Thyroid gland (tissue), 4 donors: Measurements from ENCODE around the gene FADS6. TPM values are rescaled to one million over a fixed set of nuclear protein-coding genes. Genes with fewer than 3 reads are reported as not detected.

ENCODE experiments used
- DNase-seq, 2 donors: peaks; one replicate each; pipeline ENCODE4 v3.0.0-alpha.2; 2019
- H3K27ac ChIP-seq, 3 donors: fragments of 200-600 bp; sonication (generic); 1 replicate in 2 of 3; 2 replicates in 1 of 3; pipeline ENCODE4 v1.5.1; 2016 to 2019; ENCODE audit warnings: mild to moderate bottlenecking in 1 of 3, moderate library complexity in 1 of 3
- H3K27me3 ChIP-seq: fragments of 200-600 bp; sonication (generic); one replicate; pipeline ENCODE4 v1.5.1; 2019
- H3K36me3 ChIP-seq, 2 donors: fragments of 200-600 bp; sonication (generic); one replicate each; pipeline ENCODE4 v1.5.1; 2016 to 2019
- H3K4me1 ChIP-seq, 2 donors: fragments of 200-600 bp; sonication (generic); one replicate each; pipeline ENCODE4 v1.5.1; 2017 to 2019
- H3K4me3 ChIP-seq, 3 donors: fragments of 200-600 bp; sonication (generic); replicated peaks in 1 of 3; 1 replicate in 2 of 3; 2 replicates in 1 of 3; pipeline ENCODE4 v1.5.1; 2016; ENCODE audit warnings: mild to moderate bottlenecking in 1 of 3
- H3K9me3 ChIP-seq: fragments of 200-600 bp; sonication (generic); one replicate; pipeline ENCODE4 v1.5.1; 2017
- CTCF ChIP-seq, 6 experiments: fragments of 200-600 bp in 3 of 6; fragments of 450-650 bp in 3 of 6; sonication (generic) in 3 of 6; IDR thresholded peaks; one replicate each; pipeline ENCODE4 v1.5.1; 2016 to 2019; ENCODE audit warnings: antibody characterized with exemption in 6 of 6, mild to moderate bottlenecking in 2 of 6, inconsistent platforms in 1 of 6, moderate library complexity in 1 of 6
- POLR2A ChIP-seq, 2 donors: fragments of 450-650 bp; IDR thresholded peaks; one replicate each; pipeline ENCODE4 v1.6.1; 2017; ENCODE audit warnings: antibody characterized with exemption in 2 of 2, mild to moderate bottlenecking in 2 of 2, moderate library complexity in 1 of 2
- WGBS, 2 donors: methylation state at CpG; one replicate each; pipeline ENCODE4 v1.1.5; 2017; 5-methylcytosine and 5-hydroxymethylcytosine counted together
- intact Hi-C: fragments of 100-400 bp; cut with DNase I; formaldehyde crosslinking; loops from one replicate; pipeline ENCODE4 v1.15.1; 2023
- total RNA-seq, 4 donors: library from RNA; depleted of rRNA; stranded (reverse); fragments of >200 nt; gene quantifications; one replicate each; pipeline ENCODE4 v1.2.3, GENCODE V29; 2016

FADS6 gene
- total RNA-seq, 4 donors from 2014 or later, result not detected

DNA sequence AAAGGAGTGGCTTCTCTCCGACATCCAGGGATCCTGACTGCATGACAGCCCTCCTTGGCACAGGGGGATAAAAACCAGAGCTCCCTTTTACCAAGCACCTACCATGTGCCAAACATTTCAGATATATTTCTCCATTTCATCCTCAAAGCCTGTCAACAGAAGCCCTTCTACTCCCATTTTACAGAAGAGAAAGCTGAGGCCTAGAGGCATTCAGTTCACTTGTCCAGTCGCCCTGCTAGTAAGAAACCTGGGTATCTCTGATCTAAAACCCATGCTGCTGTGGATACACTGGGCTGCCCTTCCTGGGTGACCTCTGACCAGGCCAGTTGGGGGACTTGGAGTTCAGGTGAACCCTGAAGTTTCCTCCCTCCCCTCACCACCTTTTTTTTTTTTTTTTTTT, 14.8 kb downstream of the FADS6 start:
- intact Hi-C loops, result no loop called here
- WGBS, 2 donors, result 83 to 91% methylated on average over 2 of the region's 2 CpGs
- TF ChIP-seq POLR2A (IDR thresholded peaks at IDR 0.05) (no peak), CTCF (IDR thresholded peaks at IDR 0.05) (no peak)
- no peaks in the 10 kb centered on the region for H3K9me3 ChIP-seq
- no peaks in the 10 kb centered on the region for H3K36me3 ChIP-seq
- H3K27me3 ChIP-seq, result no peaks in the 10 kb centered on the region
- peaks cover 14 to 30% of the 10 kb centered on the region in 2 donors for H3K4me1 ChIP-seq
- no peak overlapping the region for H3K27ac ChIP-seq
- no peak for DNase-seq
- H3K4me3 ChIP-seq, result no peak overlapping the region

DNA sequence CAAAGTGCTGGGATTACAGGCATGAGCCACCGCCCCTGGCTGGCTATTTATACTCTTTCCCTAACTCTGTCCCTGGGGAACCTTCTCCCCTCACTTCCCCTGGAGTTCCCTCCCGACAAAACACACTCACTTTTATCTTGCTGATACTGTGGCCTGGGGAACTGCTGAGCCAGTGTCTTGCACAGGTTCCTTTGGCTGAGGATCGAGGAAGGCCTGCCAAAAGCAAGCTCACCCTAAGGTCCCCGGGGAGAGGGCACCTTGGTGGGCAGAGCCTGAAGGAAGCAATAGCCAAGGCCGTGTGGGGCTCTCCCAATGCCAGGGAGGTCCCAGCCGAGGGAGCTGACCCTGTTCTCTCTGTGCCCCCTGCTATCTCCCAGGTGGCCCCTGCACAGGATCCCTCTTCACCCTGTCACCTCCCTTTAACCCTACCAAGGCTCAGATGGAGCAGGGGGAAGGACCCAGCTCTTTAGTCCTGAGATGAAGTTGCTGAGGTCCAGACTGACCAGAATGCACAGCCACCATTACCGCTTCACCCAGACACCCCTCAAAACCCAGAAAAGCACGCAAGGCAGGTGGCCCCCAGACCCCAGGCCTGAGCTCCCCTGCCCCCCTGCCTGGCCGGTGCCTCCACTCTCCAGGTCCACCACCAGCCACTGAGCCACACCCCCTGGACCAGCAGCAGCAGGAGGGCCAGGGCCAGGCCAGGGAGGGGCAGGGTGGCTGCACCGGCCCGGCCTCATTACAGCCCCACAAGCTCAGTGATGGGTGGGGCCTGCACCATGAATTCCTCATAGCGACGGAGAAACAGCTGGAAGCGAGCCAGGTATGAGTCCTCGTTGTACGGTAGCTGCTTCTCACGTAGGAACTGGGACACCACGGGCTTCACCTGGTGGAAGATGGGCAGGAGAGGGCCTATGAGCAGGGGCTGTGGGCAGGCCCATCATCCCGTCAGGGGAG, 15.6 kb downstream of the FADS6 start:
- intact Hi-C loops, result no loop called here
- DNase-seq, result peak; percentile 83 to 86
- 34 to 39% methylated on average over 9 to 12 of the region's 19 CpGs for WGBS, 2 donors

DNA sequence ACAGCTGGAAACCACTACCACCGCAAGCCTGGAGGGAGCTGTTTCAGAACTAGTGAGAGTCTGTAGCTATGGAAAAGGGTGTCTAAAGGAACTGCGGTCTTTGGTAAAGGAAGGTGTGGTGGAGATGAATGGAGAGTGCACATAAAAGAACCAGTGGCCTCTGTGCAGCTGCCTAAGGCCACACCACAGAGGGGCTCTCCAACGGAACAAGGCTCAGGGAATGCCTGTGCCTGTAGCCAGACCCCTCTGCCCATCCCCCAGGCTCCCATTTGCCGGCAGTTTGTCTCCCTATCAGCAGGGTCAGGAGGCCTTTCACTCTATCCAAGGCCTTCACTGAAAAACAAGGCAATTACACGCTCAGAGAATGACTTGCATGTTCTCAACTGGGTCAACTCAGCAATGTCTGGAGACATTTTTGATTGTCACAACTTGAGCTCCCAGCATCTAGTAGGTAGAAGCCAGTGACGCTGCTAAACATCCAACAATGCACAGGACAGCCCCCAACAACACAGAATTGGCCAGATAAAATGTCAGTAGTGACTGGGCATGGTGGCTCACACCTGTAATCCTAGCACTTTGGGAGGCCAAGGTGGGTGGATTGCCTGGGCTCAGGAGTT, 17.3 kb downstream of the FADS6 start:
- Histone ChIP-seq H3K4me3 (no peak overlapping the region), H3K27me3 (no peaks in the 10 kb centered on the region), H3K27ac (peak overlapping the region; percentile 80 to 95 (median 81)), H3K4me1 (peaks cover 21 to 42% of the 10 kb centered on the region in 2 donors), H3K36me3 (no peaks in the 10 kb centered on the region), H3K9me3 (no peaks in the 10 kb centered on the region)
- DNase-seq, result no peak
- 51 to 77% methylated on average over 6 of the region's 6 CpGs for WGBS, 2 donors
- TF ChIP-seq CTCF (IDR thresholded peaks at IDR 0.05) (no peak), POLR2A (IDR thresholded peaks at IDR 0.05) (no peak)
- intact Hi-C loops, result no loop called here

More for the DNA sequence above, 15.6 kb downstream of the FADS6 start:
- Histone ChIP-seq H3K27me3 (no peaks in the 10 kb centered on the region), H3K4me1 (peaks cover 14 to 31% of the 10 kb centered on the region in 2 donors), H3K27ac (peak overlapping the region; percentile 80 to 95 (median 81)), H3K36me3 (no peaks in the 10 kb centered on the region), H3K9me3 (no peaks in the 10 kb centered on the region), H3K4me3 (no peak overlapping the region)
- no peak for TF ChIP-seq CTCF (IDR thresholded peaks at IDR 0.05)
- TF ChIP-seq POLR2A (IDR thresholded peaks at IDR 0.05), result no peak

GRCh38 chr17:74875155-74875976, 18.1 kb downstream of the FADS6 start:
- TF ChIP-seq POLR2A (IDR thresholded peaks at IDR 0.05), result no peak
- no peak for TF ChIP-seq CTCF (IDR thresholded peaks at IDR 0.05)
- no peak for DNase-seq
- H3K9me3 ChIP-seq, result no peaks in the 10 kb centered on the region
- H3K4me1 ChIP-seq, result peaks cover 21 to 42% of the 10 kb centered on the region in 2 donors
- WGBS, 2 donors, result 56 to 81% methylated on average over 4 to 5 of the region's 5 CpGs
- no peak overlapping the region for H3K4me3 ChIP-seq
- no peak overlapping the region for H3K27ac ChIP-seq
- no peaks in the 10 kb centered on the region for H3K36me3 ChIP-seq
- intact Hi-C loops, result no loop called here
- H3K27me3 ChIP-seq, result no peaks in the 10 kb centered on the region
